Right atrium auricular region (tissue), 2 donors: ENCODE data around the gene DNAL1. TPM values are rescaled to one million over a fixed set of nuclear protein-coding genes. Genes with fewer than 3 reads are reported as not detected.

Source experiments
- DNase-seq: peaks from one replicate; pipeline ENCODE4 v3.0.0-alpha.2; 2019; ENCODE audit warnings: low spot score
- H3K27ac ChIP-seq, 2 donors: fragments of 200-600 bp; sonication (generic); 1 replicate in 1 of 2; 2 replicates in 1 of 2; pipeline ENCODE4 v1.5.1; 2016 to 2019
- H3K27me3 ChIP-seq, 2 donors: fragments of 200-600 bp; sonication (generic); one replicate each; pipeline versions ENCODE4 v1.5.1 to v1.6.0; 2017 to 2019
- H3K36me3 ChIP-seq: fragments of 200-600 bp; sonication (generic); one replicate; pipeline ENCODE4 v1.5.1; 2016
- H3K4me1 ChIP-seq, 2 donors: fragments of 200-600 bp; sonication (generic); one replicate each; pipeline versions ENCODE4 v1.5.1 to v1.6.0; 2017 to 2019
- H3K4me3 ChIP-seq, 2 donors: fragments of 200-600 bp; sonication (generic); 1 replicate in 1 of 2; 2 replicates in 1 of 2; pipeline ENCODE4 v1.5.1; 2017 to 2019; ENCODE audit warnings: mild to moderate bottlenecking in 1 of 2, moderate library complexity in 1 of 2
- H3K9me3 ChIP-seq, 2 donors: fragments of 200-600 bp; sonication (generic); one replicate each; pipeline ENCODE4 v1.5.1; 2019
- CTCF ChIP-seq, 2 donors: fragments of 200-600 bp; sonication (generic); IDR thresholded peaks; one replicate each; pipeline ENCODE4 v1.5.1; 2019; ENCODE audit warnings: antibody characterized with exemption in 2 of 2
- total RNA-seq, 2 donors: library from RNA; depleted of rRNA; stranded (reverse); fragments of >200 nt; gene quantifications; one replicate each; pipeline ENCODE4 v1.1.0, GENCODE V29; 2016

Gene DNAL1
- total RNA-seq, 2 donors from 2014 or later: 5.7 to 7.8 TPM

GRCh38 chr14:73619524-73619923, 25.3 kb upstream of the DNAL1 start:
- Histone ChIP-seq H3K4me3 (no peak overlapping the region), H3K36me3 (no peaks in the 10 kb centered on the region), H3K27ac (no peak overlapping the region), H3K4me1 (no peaks in the 10 kb centered on the region), H3K9me3 (no peaks in the 10 kb centered on the region), H3K27me3 (no peaks in the 10 kb centered on the region)
- no peak for DNase-seq
- TF ChIP-seq CTCF (IDR thresholded peaks at IDR 0.05): no peak

GRCh38 chr14:73620268-73620667, 24.5 kb upstream of the DNAL1 start:
- Histone ChIP-seq H3K27ac (no peak overlapping the region), H3K27me3 (no peaks in the 10 kb centered on the region), H3K4me1 (no peaks in the 10 kb centered on the region), H3K36me3 (no peaks in the 10 kb centered on the region), H3K4me3 (no peak overlapping the region), H3K9me3 (no peaks in the 10 kb centered on the region)
- DNase-seq: no peak
- TF ChIP-seq CTCF (IDR thresholded peaks at IDR 0.05): no peak

GRCh38 chr14:73623504-73624054, 21.2 kb upstream of the DNAL1 start:
- no peaks in the 10 kb centered on the region for H3K36me3 ChIP-seq
- H3K4me1 ChIP-seq: no peaks in the 10 kb centered on the region
- TF ChIP-seq CTCF (IDR thresholded peaks at IDR 0.05): no peak
- H3K9me3 ChIP-seq: no peaks in the 10 kb centered on the region
- no peak overlapping the region for H3K4me3 ChIP-seq
- no peak overlapping the region for H3K27ac ChIP-seq
- no peak for DNase-seq
- no peaks in the 10 kb centered on the region for H3K27me3 ChIP-seq

- Histone ChIP-seq H3K4me3 (no peak overlapping the region), H3K27me3 (no peaks in the 10 kb centered on the region), H3K27ac (no peak overlapping the region), H3K9me3 (no peaks in the 10 kb centered on the region), H3K4me1 (no peaks in the 10 kb centered on the region), H3K36me3 (no peaks in the 10 kb centered on the region)
- no peak for DNase-seq
- no peak for TF ChIP-seq CTCF (IDR thresholded peaks at IDR 0.05)
Observed at GRCh38 chr14:73625706-73626105, 19.1 kb upstream of the DNAL1 start.

GRCh38 chr14:73627151-73627558, 17.6 kb upstream of the DNAL1 start:
- Histone ChIP-seq H3K27ac (no peak overlapping the region), H3K27me3 (no peaks in the 10 kb centered on the region), H3K4me3 (no peak overlapping the region), H3K4me1 (no peaks in the 10 kb centered on the region), H3K36me3 (no peaks in the 10 kb centered on the region), H3K9me3 (no peaks in the 10 kb centered on the region)
- no peak for DNase-seq
- no peak for TF ChIP-seq CTCF (IDR thresholded peaks at IDR 0.05)
